Activated CD4-positive, CD25-positive, alpha-beta regulatory T cell treated with anti-CD3 and anti-CD28 coated beads, Interleukin-2, amount 50 U/mL, for 72 hours (primary cell): ENCODE data around the gene PRUNE2.
"Not testable (repeated sequence)": the region's sequence is repeated elsewhere in the genome, so short reads cannot be mapped to it uniquely, and the experiment has no call there.

Source experiments
- DNase-seq: peaks from one replicate; pipeline ENCODE4 v3.0.0; 2021

The PRUNE2 gene

GRCh38 chr9:76619197-76619596 lies 286.7 kb downstream of the PRUNE2 start:
- no peak for DNase-seq

DNA sequence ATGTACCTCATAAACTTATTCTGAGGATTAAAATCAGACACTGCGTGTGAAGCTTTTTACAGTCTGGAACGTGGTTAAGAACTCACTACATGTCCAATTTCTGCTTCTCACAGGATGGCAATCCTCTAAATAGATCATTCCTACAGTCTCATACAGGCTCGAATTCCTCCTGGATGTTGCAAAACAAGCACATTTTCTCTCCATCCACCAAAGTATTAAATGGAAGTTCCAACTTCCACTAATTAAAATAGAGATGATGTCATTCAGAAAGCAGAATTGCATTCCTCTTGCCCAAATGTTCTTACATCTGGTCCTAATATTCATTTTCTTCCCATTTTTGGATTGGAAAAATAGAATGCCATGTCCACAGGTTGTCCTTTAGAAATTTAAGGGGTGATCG lies 287.2 kb downstream of the PRUNE2 start:
- no peak for DNase-seq

- DNase-seq, result no peak
Observed at GRCh38 chr9:76617497-76618175, 288.3 kb downstream of the PRUNE2 start.

DNA sequence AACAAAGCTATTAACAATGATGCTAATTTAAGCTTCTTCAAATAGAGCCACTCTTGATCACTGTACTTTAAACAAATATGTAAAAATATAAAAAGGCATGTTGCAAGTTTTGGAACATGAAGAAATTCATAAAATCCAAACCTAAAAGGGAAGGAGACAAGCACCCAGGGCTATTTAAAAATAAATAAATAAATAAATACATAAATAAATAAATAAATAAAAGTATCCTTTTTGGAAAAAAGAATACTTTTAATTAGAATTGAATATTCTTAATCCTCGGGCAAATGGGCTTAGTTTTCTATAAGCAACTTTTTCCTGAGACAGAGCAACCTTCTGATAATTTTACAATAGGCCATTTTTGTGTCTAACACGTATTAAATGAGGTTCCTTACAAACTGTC lies 289.1 kb downstream of the PRUNE2 start:
- DNase-seq, result no peak

GRCh38 chr9:76615177-76615603 lies 290.7 kb downstream of the PRUNE2 start:
- DNase-seq, result no peak

- no peak for DNase-seq
Observed at GRCh38 chr9:76613974-76614373, 291.9 kb downstream of the PRUNE2 start.

GRCh38 chr9:76613150-76613781 lies 292.6 kb downstream of the PRUNE2 start:
- DNase-seq, result no peak

- DNase-seq, result no peak
Observed at GRCh38 chr9:76610011-76610352, 295.9 kb downstream of the PRUNE2 start.

DNA sequence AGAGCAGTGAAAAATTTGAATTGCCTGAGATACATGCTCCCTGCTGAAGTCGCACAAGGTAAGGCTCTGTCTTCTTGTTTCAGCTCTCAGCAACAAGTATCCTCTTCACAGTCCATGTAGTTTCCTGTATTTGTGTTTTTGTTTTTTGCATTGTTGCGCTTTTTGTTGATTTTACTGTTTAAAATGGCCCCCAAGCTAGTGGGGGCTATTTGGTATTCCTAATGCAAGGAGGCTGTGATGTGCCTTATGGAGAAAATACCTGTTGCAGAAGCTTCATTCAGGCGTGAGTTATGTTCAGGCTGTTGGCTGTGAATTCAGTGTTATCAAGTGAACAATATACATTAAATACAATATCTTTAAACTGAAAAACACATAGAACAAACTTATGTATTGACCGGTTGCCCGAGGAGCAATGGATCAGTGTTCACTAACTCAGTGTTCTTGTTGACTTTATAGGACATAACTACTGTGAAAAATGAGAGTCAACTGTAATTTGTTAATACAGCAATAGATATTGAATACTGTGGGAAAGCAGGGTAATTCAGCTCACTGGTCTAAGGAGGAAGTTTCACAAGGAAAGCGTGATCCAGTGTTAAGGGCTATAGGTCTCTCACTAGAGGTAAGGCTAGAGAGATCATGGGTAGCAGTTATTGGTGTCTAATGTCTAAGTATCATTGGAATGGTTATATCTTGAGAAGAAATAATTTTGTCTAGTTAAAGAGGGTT lies 296.5 kb downstream of the PRUNE2 start:
- no peak for DNase-seq

DNA sequence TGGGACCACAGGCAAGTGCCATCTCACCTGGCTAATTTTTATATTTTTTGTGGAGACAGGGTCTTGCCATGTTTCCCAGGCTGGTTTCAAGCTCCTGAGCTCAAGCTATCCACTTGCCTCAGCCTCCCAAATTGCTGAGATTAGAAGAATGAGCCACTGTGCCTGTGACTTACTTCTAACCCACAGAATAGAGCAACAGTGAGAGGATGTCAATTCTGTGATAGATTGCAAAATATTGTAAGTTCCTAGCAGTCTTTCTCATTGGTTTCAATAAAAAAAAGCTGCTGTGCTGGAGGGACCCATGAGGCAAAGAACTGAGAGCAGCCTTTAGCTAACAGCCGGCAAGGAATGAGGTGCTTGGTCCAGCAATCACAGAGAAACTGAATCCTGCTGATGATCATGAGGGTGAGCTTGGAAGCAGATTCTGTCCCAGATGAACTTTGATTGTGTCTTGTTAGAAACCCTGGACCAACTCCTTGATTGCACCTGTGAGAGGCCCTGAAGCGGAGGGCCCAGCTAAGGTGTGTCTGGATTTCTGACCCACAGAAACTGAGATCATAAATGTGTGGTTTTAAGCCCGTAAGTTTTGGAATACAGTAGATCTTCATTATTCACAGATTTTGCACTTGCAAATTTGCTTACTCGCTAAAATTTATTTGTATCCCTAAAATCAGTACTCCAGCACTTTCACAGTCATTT lies 297.2 kb downstream of the PRUNE2 start:
- DNase-seq, result no peak

DNA sequence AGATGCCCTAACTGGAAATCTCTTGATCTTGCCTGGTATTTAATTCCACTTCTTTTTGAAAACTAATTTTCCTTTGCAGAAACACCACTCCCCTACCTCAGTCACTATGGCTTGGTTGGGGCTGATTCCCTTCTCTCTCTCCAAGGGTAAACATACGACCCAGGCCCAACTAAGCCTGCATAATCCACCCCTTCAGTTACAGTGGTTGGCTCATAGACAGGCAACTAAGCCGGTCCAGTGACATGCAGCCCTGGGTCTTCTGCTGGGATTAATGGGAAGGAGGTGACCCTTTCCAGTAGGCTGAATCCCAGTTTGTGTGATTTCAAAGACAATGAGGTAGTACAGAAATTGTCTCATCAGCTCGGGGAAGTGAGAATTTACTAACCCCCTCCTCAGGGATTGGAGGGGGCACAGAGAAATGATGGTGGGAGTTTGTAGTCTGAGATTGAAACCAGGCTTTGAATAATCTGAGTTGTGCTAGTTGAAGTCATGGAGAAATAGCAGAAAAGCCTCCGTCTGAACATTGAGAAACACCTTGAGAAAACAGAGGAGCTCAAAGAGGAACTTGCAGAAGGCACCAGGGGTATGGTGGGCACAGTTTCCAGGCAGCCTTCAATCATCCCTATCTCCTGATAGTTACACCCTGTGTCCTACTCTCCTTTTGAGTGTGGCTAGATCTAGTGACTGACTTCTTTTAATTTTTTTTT lies 298.0 kb downstream of the PRUNE2 start:
- DNase-seq, result no peak

DNA sequence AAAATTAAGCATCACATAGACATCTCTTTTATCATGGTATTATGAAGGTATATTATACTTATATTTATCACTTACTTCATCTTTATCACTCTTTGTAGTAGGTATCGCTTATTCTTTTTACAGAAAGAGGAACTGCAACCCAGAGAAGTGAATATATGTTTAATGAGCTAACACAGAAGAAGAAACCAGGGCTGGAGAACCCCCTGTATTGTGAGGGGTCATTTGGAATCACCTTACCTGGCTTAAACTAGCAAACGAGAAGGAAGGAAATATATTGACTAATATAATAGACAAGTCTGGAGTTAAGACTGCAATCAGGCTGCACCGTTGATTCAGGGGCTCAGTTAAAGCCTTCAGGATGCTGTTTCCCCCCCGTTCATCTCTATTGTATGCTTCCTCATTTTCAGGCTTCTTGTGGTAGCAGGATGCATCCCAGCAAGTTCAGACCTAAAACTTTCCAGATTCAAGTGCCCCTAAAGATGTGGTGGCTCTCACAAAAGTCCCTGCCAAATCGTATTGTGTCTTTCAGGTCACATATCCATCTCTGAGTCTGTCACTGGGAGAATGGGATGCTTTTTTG lies 300.5 kb downstream of the PRUNE2 start:
- no peak for DNase-seq

- DNase-seq, result no peak
Observed at GRCh38 chr9:76603931-76604570, 301.9 kb downstream of the PRUNE2 start.

DNA sequence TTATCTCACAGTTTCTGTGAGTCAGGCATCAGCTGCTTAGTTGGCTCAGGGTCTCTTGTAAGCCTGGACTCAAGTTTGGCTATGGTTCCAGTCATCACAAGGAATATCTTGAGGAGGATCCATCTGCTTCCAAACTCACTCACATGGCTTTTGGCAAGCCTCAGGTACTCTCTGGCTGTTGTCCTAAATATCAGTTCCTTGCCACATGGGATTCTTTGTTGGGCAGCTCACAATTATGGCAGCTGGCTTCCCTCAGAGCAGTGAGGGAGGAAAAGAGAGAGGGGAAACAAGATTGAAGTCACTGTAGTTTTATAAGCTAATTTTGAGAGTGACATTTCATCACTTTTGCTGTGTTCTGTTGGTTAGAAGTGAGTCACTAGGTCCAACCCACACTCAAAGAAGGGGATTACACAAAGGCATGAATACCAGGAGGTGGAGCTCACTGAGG lies 302.4 kb downstream of the PRUNE2 start:
- no peak for DNase-seq

DNA sequence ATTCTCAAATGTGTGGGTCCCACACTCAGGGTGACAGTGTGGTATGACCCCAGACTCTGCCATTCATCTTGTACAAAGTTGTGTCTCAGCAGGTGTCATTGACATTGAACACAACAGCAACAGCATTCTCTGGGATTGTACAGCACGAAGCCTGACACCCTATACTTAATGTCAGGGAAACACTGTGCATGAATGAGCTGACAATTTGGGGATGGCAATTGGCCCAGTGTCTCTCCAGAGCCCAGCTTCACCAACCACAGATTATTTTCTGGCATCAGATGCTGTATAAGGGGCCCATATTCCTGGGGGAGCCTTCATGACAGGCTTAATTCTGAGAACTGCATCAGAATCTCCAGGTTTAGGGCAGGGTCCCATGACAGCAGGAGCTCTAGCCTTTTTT lies 303.7 kb downstream of the PRUNE2 start:
- no peak for DNase-seq

GRCh38 chr9:76600007-76600615 lies 305.8 kb downstream of the PRUNE2 start:
- no peak for DNase-seq

- DNase-seq, result no peak
Observed at GRCh38 chr9:76598981-76599380, 306.9 kb downstream of the PRUNE2 start.

GRCh38 chr9:76595645-76596044 lies 310.3 kb downstream of the PRUNE2 start:
- DNase-seq, result no peak

GRCh38 chr9:76594764-76595424 lies 311.0 kb downstream of the PRUNE2 start:
- DNase-seq, result no peak

GRCh38 chr9:76593961-76594735 lies 311.8 kb downstream of the PRUNE2 start:
- not testable (repeated sequence) for DNase-seq
